Measurements from ENCODE around the gene ZNF691. TPM values are rescaled to one million over a fixed set of nuclear protein-coding genes. Genes with fewer than 3 reads are reported as not detected.
"Not testable (repeated sequence)": the region's sequence is repeated elsewhere in the genome, so short reads cannot be mapped to it uniquely, and the experiment has no call there.

ZNF691 gene
- total RNA-seq, 1 donor from 2014 or later: 9.3 TPM

GRCh38 chr1:42860339-42861013 is 14.1 kb downstream of the ZNF691 start:
- H3K27me3 ChIP-seq: no peaks in the 10 kb centered on the region
- no peak for TF ChIP-seq POLR2AphosphoS5 (IDR thresholded peaks at IDR 0.05; ENCODE audit: insufficient read depth in 1 of 2, low read depth in 1 of 2)
- TF ChIP-seq POLR2A (IDR thresholded peaks at IDR 0.05): no peak
- TF ChIP-seq, protein P1, sequence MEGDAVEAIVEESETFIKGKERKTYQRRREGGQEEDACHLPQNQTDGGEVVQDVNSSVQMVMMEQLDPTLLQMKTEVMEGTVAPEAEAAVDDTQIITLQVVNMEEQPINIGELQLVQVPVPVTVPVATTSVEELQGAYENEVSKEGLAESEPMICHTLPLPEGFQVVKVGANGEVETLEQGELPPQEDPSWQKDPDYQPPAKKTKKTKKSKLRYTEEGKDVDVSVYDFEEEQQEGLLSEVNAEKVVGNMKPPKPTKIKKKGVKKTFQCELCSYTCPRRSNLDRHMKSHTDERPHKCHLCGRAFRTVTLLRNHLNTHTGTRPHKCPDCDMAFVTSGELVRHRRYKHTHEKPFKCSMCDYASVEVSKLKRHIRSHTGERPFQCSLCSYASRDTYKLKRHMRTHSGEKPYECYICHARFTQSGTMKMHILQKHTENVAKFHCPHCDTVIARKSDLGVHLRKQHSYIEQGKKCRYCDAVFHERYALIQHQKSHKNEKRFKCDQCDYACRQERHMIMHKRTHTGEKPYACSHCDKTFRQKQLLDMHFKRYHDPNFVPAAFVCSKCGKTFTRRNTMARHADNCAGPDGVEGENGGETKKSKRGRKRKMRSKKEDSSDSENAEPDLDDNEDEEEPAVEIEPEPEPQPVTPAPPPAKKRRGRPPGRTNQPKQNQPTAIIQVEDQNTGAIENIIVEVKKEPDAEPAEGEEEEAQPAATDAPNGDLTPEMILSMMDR (IDR thresholded peaks at IDR 0.05): no peak
- no peaks in the 10 kb centered on the region for H3K4me1 ChIP-seq
- H3K9me3 ChIP-seq: no peaks in the 10 kb centered on the region
- intact Hi-C loops (cut with DNase I): no loop called here
- no peak overlapping the region for H3K27ac ChIP-seq
- no peak overlapping the region for H3K4me3 ChIP-seq
- no peak for DNase-seq (ENCODE audit: extremely low spot score in 2 of 2)
- no peaks in the 10 kb centered on the region for H3K36me3 ChIP-seq

DNA sequence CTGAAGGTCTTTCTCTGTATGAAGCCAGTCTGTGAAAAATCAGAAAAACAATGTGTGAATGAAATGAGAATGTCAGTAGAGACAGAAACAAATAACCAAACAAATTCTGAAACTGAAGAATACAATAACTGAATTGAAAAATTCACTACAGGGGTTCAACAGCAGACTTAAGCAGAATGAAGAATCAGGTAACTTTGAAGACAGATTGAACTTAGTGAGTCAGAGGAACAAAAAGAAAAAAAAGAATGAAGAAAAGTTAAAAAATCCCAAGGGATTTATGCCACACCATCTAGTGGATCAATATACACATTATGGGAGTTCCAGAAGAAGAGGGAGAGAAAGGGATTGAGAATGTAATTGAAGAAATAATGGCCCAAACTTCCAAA is 14.6 kb downstream of the ZNF691 start:
- intact Hi-C loops (cut with DNase I): no loop called here
- Histone ChIP-seq H3K9me3 (no peaks in the 10 kb centered on the region), H3K27me3 (no peaks in the 10 kb centered on the region), H3K36me3 (no peaks in the 10 kb centered on the region), H3K27ac (no peak overlapping the region), H3K4me1 (no peaks in the 10 kb centered on the region), H3K4me3 (no peak overlapping the region)
- DNase-seq (ENCODE audit: extremely low spot score in 2 of 2): no peak
- TF ChIP-seq POLR2AphosphoS5 (IDR thresholded peaks at IDR 0.05; ENCODE audit: insufficient read depth in 1 of 2, low read depth in 1 of 2): no peak

GRCh38 chr1:42866549-42866948 is 20.1 kb downstream of the ZNF691 start:
- no peak overlapping the region for H3K4me3 ChIP-seq
- no peak for DNase-seq (ENCODE audit: extremely low spot score in 2 of 2)
- intact Hi-C loops (cut with DNase I): no loop called here
- no peak overlapping the region for H3K27ac ChIP-seq
- H3K4me1 ChIP-seq: no peaks in the 10 kb centered on the region
- H3K36me3 ChIP-seq: no peaks in the 10 kb centered on the region
- no peaks in the 10 kb centered on the region for H3K9me3 ChIP-seq
- no peaks in the 10 kb centered on the region for H3K27me3 ChIP-seq
- no peak for TF ChIP-seq POLR2A (IDR thresholded peaks at IDR 0.05)
- TF ChIP-seq, protein P1 (IDR thresholded peaks at IDR 0.05): no peak

GRCh38 chr1:42868466-42868865 is 22.1 kb downstream of the ZNF691 start:
- H3K4me1 ChIP-seq; intact Hi-C loops (cut with DNase I); H3K9me3 ChIP-seq; H3K4me3 ChIP-seq; H3K27ac ChIP-seq; DNase-seq (ENCODE audit: extremely low spot score in 2 of 2); H3K36me3 ChIP-seq; H3K27me3 ChIP-seq: not testable (repeated sequence)

- H3K9me3 ChIP-seq; intact Hi-C loops (cut with DNase I); H3K27ac ChIP-seq; H3K4me1 ChIP-seq; DNase-seq (ENCODE audit: extremely low spot score in 2 of 2); H3K4me3 ChIP-seq; H3K36me3 ChIP-seq; H3K27me3 ChIP-seq: not testable (repeated sequence)
Observed at GRCh38 chr1:42869254-42869653, 22.8 kb downstream of the ZNF691 start.

GRCh38 chr1:42869751-42870150 is 23.3 kb downstream of the ZNF691 start:
- DNase-seq (ENCODE audit: extremely low spot score in 2 of 2): not testable (repeated sequence)

GRCh38 chr1:42873108-42873507 is 26.7 kb downstream of the ZNF691 start:
- H3K27ac ChIP-seq; H3K36me3 ChIP-seq; H3K4me3 ChIP-seq; DNase-seq (ENCODE audit: extremely low spot score in 2 of 2); intact Hi-C loops (cut with DNase I); H3K27me3 ChIP-seq; H3K9me3 ChIP-seq; H3K4me1 ChIP-seq: not testable (repeated sequence)

More at GRCh38 chr1:42869751-42870150, 23.3 kb downstream of the ZNF691 start:
- intact Hi-C loops (cut with DNase I); H3K4me3 ChIP-seq; H3K27ac ChIP-seq; H3K36me3 ChIP-seq; H3K27me3 ChIP-seq; H3K4me1 ChIP-seq; H3K9me3 ChIP-seq: not testable (repeated sequence)

- no peaks in the 10 kb centered on the region for H3K4me1 ChIP-seq
- intact Hi-C loops (cut with DNase I): no loop called here
Observed at GRCh38 chr1:42873670-42874069, 27.3 kb downstream of the ZNF691 start.

More at GRCh38 chr1:42873670-42874069, 27.3 kb downstream of the ZNF691 start:
- Histone ChIP-seq H3K27ac (no peak overlapping the region), H3K36me3 (no peaks in the 10 kb centered on the region), H3K27me3 (no peaks in the 10 kb centered on the region), H3K4me3 (no peak overlapping the region), H3K9me3 (no peaks in the 10 kb centered on the region)
- TF ChIP-seq POLR2AphosphoS5 (IDR thresholded peaks at IDR 0.05; ENCODE audit: insufficient read depth in 1 of 2, low read depth in 1 of 2) (no peak), POLR2A (IDR thresholded peaks at IDR 0.05) (no peak)
- TF ChIP-seq, protein P1 (IDR thresholded peaks at IDR 0.05): no peak
- DNase-seq (ENCODE audit: extremely low spot score in 2 of 2): no peak
